Activated naive CD4-positive, alpha-beta T cell (primary cell): ENCODE measurements around the gene WDR19.
A peak's percentile ranks its signal among the peaks of the same experiment; 100 is the strongest.
"Not testable (repeated sequence)": the region's sequence is repeated elsewhere in the genome, so short reads cannot be mapped to it uniquely, and the experiment has no call there.

Experiments
- DNase-seq, 4 experiments: peaks; one replicate each; lab custom pipeline; 2025; lab: John Stamatoyannopoulos, UW

Gene WDR19

DNA sequence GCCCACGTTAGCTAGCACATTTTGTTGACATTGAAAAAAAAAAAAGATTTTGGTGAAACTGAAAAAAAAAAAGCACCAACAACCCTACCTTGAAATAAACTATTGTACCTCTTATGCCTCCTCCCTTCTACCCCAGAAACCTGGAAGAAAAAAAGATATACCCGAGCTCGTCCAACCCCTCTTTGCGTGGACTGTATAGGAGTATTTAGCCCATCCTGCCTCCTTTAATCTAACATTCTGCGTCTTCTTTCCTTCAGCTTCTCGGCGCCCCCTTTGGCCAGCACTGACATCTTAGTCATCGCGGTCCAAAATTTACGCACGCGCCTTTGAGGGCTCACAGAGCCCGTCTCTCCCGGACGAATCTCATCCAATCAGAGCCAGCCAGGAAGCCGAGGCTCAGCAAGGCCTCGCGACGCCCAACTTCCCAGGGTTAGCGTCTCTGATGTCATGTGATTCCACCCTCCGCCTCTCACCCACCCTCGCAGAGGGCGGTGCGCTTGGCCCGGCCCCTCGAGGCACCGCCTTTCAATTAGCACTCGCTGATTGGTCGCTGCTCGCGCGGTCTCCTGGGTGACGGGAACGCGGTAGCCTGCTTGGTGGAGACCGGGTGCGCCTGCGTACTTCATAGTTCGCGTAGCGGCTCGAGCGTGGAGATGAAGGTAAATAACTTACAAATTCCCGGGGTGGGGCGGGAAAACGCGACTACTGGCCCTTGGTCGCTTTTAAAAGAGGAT lies at the start of gene WDR19:
Gene WDR19, plus strand, starts transcription at position 625 of the 734 bp plus-strand sequence. Its CDS starts 29 bp downstream, at position 654.
- DNase-seq: peak; percentile 93 to 96 (median 93)

DNA sequence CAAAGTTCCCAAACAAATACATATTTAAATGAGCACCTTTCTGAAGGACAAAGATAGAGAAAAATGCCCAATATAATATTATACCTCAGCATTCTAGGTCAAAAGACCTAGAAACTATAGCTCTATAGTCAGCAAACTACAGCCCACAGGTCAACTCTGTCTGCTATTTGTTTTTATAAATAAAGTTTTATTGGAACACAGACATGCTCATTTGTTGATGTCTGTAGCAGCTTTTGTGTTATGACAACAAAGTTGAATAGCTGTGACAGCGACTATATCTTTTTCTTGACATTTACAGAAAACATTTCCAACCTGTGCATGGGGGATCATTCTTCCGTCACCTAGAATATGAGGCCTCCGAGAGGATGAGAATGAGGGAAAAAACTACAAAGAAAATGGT lies 48.7 kb upstream of the WDR19 start:
- DNase-seq: no peak

GRCh38 chr4:39134683-39135306 lies 47.5 kb upstream of the WDR19 start:
- DNase-seq: no peak

GRCh38 chr4:39138227-39138626 lies 44.1 kb upstream of the WDR19 start:
- not testable (repeated sequence) for DNase-seq

GRCh38 chr4:39146211-39146610 lies 36.1 kb upstream of the WDR19 start:
- no peak for DNase-seq

DNA sequence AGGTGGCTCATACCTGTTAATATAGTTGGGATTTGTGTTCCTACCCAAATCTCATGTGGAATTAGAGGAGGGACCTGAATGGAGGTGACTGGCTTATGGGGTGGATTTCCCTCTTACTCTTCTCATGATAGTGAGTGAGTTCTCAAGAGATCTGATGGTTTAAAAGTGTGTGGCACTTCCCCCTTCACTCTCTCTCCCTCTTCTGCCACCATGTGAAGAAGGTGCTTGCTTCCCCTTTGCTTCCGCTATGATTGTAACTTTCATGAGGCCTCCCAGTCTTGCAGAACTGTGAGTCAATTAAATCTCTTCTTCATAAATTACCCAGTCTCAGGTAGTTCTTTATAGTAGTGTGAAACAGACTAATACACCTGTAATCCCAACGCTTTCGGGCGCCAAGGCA lies 28.3 kb upstream of the WDR19 start:
- no peak for DNase-seq

GRCh38 chr4:39157520-39157919 lies 24.8 kb upstream of the WDR19 start:
- no peak for DNase-seq

GRCh38 chr4:39166177-39166576 lies 16.2 kb upstream of the WDR19 start:
- no peak for DNase-seq

DNA sequence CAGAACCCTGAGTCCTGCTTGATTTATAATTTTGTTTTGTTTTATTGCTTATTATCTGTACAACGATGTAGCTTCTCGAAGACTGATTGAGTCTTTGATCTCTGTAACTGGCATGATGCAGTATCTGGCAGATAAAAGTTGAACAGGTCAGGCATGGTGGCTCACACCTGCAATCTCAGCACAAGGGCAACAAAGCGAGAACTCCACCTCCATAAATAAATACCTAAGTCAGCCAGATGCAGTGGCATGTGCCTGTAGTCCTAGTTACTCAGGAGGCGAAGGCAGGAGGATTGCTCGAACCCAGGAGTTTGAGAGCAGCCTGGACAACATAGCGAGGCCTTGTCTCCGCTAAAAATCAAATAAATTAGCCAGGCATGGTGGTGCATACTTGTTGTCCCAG lies 15.7 kb upstream of the WDR19 start:
- no peak for DNase-seq

- no peak for DNase-seq
Measured at GRCh38 chr4:39169426-39169825, 12.9 kb upstream of the WDR19 start.

GRCh38 chr4:39170301-39170700 lies 12.0 kb upstream of the WDR19 start:
- DNase-seq: no peak

GRCh38 chr4:39178706-39179105 lies 3.6 kb upstream of the WDR19 start:
- DNase-seq: no peak

- DNase-seq: no peak
Measured at GRCh38 chr4:39179681-39180080, 2.6 kb upstream of the WDR19 start.

GRCh38 chr4:39180629-39181028 lies 1.7 kb upstream of the WDR19 start:
- DNase-seq: not testable (repeated sequence)

- no peak for DNase-seq
Measured at GRCh38 chr4:39181520-39181904, 817 bp upstream of the WDR19 start.

DNA sequence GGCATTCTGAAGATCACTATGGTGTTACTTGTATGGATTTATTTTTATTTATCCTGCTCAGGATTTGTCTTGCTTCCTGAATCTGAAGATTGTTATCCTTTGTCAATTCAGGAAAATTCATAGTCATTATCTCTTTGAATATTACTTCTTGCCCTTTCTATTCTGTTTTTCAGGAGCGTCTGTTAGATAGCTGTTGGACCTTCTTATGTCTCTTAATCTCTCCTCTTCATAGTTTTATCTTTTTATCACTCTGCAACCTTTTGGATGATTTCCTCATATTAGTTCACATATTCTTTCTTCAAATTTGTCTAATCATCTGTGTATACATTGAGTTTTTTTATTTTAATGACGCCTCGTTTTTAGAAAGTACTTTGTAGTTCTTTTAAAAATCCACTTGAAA lies 19.6 kb downstream of the WDR19 start:
- no peak for DNase-seq

GRCh38 chr4:39204543-39204942 lies 22.2 kb downstream of the WDR19 start:
- no peak for DNase-seq

DNA sequence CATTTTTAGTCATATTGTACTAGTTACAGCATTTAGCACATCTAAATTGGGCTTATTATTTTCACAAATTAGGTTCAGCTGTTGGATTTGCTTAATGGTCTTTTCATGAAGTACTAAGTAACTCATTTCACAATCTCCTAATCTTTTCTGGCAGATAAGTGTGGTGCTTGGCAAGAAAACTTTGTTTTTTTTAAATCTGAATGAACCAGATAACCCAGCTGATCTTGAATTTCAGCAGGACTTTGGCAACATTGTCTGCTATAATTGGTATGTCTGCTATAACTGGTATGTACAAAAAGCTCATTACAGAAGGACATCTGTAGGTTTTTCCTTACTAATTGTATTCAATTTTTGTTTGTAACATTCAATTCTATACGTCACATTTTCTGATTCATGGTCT lies 22.7 kb downstream of the WDR19 start:
- DNase-seq: no peak

- DNase-seq: no peak
Measured at GRCh38 chr4:39205476-39205875, 23.1 kb downstream of the WDR19 start.

DNA sequence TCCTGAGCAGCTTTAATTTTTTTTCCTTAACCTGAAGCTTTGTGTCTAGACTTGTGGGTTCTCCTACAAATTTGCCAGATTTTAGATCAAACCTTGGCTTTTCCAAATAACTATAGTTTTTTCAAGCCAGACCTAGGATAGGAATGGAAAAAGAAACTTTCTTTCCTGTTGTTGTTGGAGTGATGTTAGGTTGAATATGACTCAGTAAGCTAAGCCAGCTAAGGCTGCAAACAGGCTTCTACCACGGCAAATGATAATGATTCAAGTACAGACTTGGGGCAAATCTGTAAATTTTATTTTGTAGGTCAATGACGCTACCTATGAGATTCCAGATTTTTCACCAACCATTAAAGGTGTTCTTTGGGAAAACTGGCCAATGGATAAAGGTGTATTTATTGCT lies 45.6 kb downstream of the WDR19 start:
- DNase-seq: no peak

- DNase-seq: no peak
Measured at GRCh38 chr4:39228377-39228776, 46.0 kb downstream of the WDR19 start.

DNA sequence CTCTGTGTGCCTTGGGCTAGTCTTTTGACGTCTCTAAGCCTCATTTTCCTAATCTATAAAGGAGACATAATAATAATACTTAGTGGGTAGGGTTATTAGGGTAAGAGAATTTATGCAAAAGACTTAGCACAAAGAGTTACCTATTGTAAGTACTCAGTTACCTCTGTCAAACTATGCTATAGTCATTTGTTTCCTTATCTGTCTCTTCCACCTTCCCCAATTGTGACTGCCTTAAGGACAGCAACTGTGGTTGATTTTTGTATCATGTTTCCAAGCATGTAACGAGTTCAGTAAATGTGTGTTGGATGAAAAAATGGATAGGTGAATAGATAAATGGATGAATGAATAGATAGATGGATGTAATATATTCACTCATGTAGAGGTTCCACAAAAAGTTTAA lies 48.1 kb downstream of the WDR19 start:
- no peak for DNase-seq

- no peak for DNase-seq
Measured at GRCh38 chr4:39231660-39232059, 49.3 kb downstream of the WDR19 start.

DNA sequence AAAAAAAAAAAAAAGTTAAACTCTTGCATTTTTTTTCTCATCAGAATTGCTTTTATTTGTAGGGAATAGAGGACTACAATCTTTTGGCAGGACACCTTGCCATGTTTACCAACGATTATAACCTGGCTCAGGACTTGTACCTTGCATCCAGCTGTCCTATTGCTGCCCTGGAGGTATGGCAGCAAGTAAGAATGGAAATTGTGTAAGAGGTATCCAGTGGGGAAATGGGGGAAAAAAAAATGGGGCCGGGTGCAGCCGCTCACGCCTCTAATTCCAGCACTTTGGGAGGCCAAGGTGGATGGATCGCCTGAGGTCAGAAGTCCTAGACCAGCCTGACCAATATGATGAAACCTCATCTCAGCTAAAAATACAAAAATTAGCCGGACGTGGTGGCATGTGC lies 49.8 kb downstream of the WDR19 start:
- no peak for DNase-seq
